Measurements from ENCODE around the gene SOX5. TPM values are rescaled to one million over a fixed set of nuclear protein-coding genes. Genes with fewer than 3 reads are reported as not detected.

Gene SOX5
- total and polyA plus RNA-seq, 7 donors = 0.17 to 2.9 (median 0.47) TPM

GRCh38 chr12:23950210-23950774 lies 822 bp upstream of the SOX5 start:
- DNase-seq (no peak), ATAC-seq (peak in 1 of 4 donors; percentile 36)
- TF ChIP-seq CTCF (IDR thresholded peaks at IDR 0.05) = no peak
- Histone ChIP-seq H3K27me3 (ENCODE audit: insufficient read depth in 3 of 3, low read length in 2 of 3) (peaks cover 0 to 20% (median 0%) of the 10 kb centered on the region in 3 donors), H3K27ac (no peak overlapping the region), H3K4me3 (peak overlapping the region; percentile 57), H3K4me1 (no peaks in the 10 kb centered on the region), H3K9me3 (no peaks in the 10 kb centered on the region), H3K36me3 (ENCODE audit: insufficient read depth in 1 of 2, low read depth in 1 of 2) (no peaks in the 10 kb centered on the region)
- 1% methylated on average over 17 of the region's 17 CpGs for WGBS, 3 donors
- intact Hi-C loops (cut with DNase I) = no loop called here

- H3K36me3 ChIP-seq (ENCODE audit: insufficient read depth in 1 of 2, low read depth in 1 of 2) = no peaks in the 10 kb centered on the region
- 67 to 73% (median 72%) methylated on average over 4 of the region's 4 CpGs for WGBS, 3 donors
- DNase-seq (no peak), ATAC-seq (no peak)
- H3K4me1 ChIP-seq = no peaks in the 10 kb centered on the region
- H3K27me3 ChIP-seq (ENCODE audit: insufficient read depth in 3 of 3, low read length in 2 of 3) = peaks cover 0 to 20% (median 0%) of the 10 kb centered on the region in 3 donors
- H3K27ac ChIP-seq = no peak overlapping the region
- H3K4me3 ChIP-seq = no peak overlapping the region
- no peak for TF ChIP-seq CTCF (IDR thresholded peaks at IDR 0.05)
- intact Hi-C loops (cut with DNase I) = no loop called here
- H3K9me3 ChIP-seq = no peaks in the 10 kb centered on the region
These were observed 1.2 kb downstream of the SOX5 start for GRCh38 chr12:23948291-23948690.

- no peak for ATAC-seq
- H3K4me3 ChIP-seq = no peak overlapping the region
- no peak for TF ChIP-seq CTCF (IDR thresholded peaks at IDR 0.05)
- no peaks in the 10 kb centered on the region for H3K36me3 ChIP-seq (ENCODE audit: insufficient read depth in 1 of 2, low read depth in 1 of 2)
- DNase-seq = no peak
- H3K4me1 ChIP-seq = no peaks in the 10 kb centered on the region
- 79 to 83% (median 79%) methylated on average over 2 of the region's 2 CpGs for WGBS, 3 donors
- intact Hi-C loops (cut with DNase I) = no loop called here
- H3K27ac ChIP-seq = no peak overlapping the region
- H3K27me3 ChIP-seq (ENCODE audit: insufficient read depth in 3 of 3, low read length in 2 of 3) = peaks cover 0 to 20% (median 0%) of the 10 kb centered on the region in 3 donors
- H3K9me3 ChIP-seq = no peaks in the 10 kb centered on the region
These were observed 2.1 kb downstream of the SOX5 start for GRCh38 chr12:23947395-23947794.

GRCh38 chr12:23945249-23945648 lies 4.2 kb downstream of the SOX5 start:
- H3K27me3 ChIP-seq (ENCODE audit: insufficient read depth in 3 of 3, low read length in 2 of 3) = peaks cover 0 to 13% (median 0%) of the 10 kb centered on the region in 3 donors
- no peaks in the 10 kb centered on the region for H3K4me1 ChIP-seq
- H3K4me3 ChIP-seq = no peak overlapping the region
- WGBS, 3 donors = 93 to 96% (median 95%) methylated on average over 2 of the region's 2 CpGs
- no peaks in the 10 kb centered on the region for H3K36me3 ChIP-seq (ENCODE audit: insufficient read depth in 1 of 2, low read depth in 1 of 2)
- no peak for ATAC-seq
- intact Hi-C loops (cut with DNase I) = no loop called here
- no peak for DNase-seq
- H3K9me3 ChIP-seq = no peaks in the 10 kb centered on the region
- TF ChIP-seq CTCF (IDR thresholded peaks at IDR 0.05) = no peak
- no peak overlapping the region for H3K27ac ChIP-seq

GRCh38 chr12:23944067-23944466 lies 5.4 kb downstream of the SOX5 start:
- WGBS, 3 donors = 58 to 64% (median 61%) methylated on average over 5 of the region's 5 CpGs
- Histone ChIP-seq H3K36me3 (ENCODE audit: insufficient read depth in 1 of 2, low read depth in 1 of 2) (no peaks in the 10 kb centered on the region), H3K4me1 (no peaks in the 10 kb centered on the region), H3K27me3 (ENCODE audit: insufficient read depth in 3 of 3, low read length in 2 of 3) (peaks cover 0 to 13% (median 0%) of the 10 kb centered on the region in 3 donors), H3K9me3 (no peaks in the 10 kb centered on the region), H3K27ac (no peak overlapping the region), H3K4me3 (no peak overlapping the region)
- DNase-seq = no peak
- no peak for ATAC-seq
- TF ChIP-seq CTCF (IDR thresholded peaks at IDR 0.05) = no peak
- intact Hi-C loops (cut with DNase I) = no loop called here

Data from psoas muscle (tissue), 8 donors.